Type B pancreatic cell (in vitro differentiated cells): Measurements from ENCODE around the gene WNT7B. TPM values are rescaled to one million over a fixed set of nuclear protein-coding genes. Genes with fewer than 3 reads are reported as not detected.

Experiments
- DNase-seq: peaks from one replicate; pipeline ENCODE4 v3.0.0; 2021; ENCODE audit warnings: mixed read lengths; ENCODE audit not compliant: unreplicated experiment; ENCODE audit errors: extremely low spot score
- H3K27ac Mint-ChIP-seq: 2 replicates; pipeline ENCODE4 v1.8.0; 2021; ENCODE audit warnings: mild to moderate bottlenecking, mixed read lengths
- H3K27me3 Mint-ChIP-seq: 2 replicates; pipeline ENCODE4 v1.8.0; 2021; ENCODE audit warnings: mixed read lengths
- H3K36me3 Mint-ChIP-seq: 2 replicates; pipeline ENCODE4 v1.8.0; 2021; ENCODE audit warnings: mixed read lengths
- H3K4me1 Mint-ChIP-seq: one replicate; pipeline ENCODE4 v1.8.0; 2021; ENCODE audit warnings: mixed read lengths; ENCODE audit not compliant: unreplicated experiment
- H3K4me3 Mint-ChIP-seq: 2 replicates; pipeline ENCODE4 v1.8.0; 2021; ENCODE audit warnings: mild to moderate bottlenecking, mixed read lengths
- H3K9me3 Mint-ChIP-seq: 2 replicates; pipeline ENCODE4 v1.8.0; 2021; ENCODE audit warnings: mixed read lengths
- CTCF ChIP-seq: fragments of 200-600 bp; sonication (generic); conservative IDR thresholded peaks from 2 replicates; pipeline ENCODE4 v1.5.0; 2021; ENCODE audit warnings: antibody characterized with exemption, mild to moderate bottlenecking
- total RNA-seq: library from RNA; stranded (reverse); gene quantifications from 2 replicates; pipeline ENCODE4 v1.2.1, GENCODE V29; 2021; ENCODE audit warnings: low replicate concordance

The WNT7B gene
- total RNA-seq, 1 donor from 2014 or later: 16.4 TPM

GRCh38 chr22:45889093-45889538 is 87.8 kb downstream of the WNT7B start:
- TF ChIP-seq CTCF: no peak
- Mint-ChIP-seq H3K27ac (no peak overlapping the region), H3K27me3 (no peaks in the 10 kb centered on the region), H3K36me3 (no peaks in the 10 kb centered on the region), H3K4me1 (peaks cover 6% of the 10 kb centered on the region), H3K9me3 (no peaks in the 10 kb centered on the region), H3K4me3 (no peak overlapping the region)
- DNase-seq: no peak

GRCh38 chr22:45888221-45889092 is 88.5 kb downstream of the WNT7B start:
- Mint-ChIP-seq H3K36me3 (no peaks in the 10 kb centered on the region), H3K27ac (peak overlapping the region; percentile 74), H3K27me3 (no peaks in the 10 kb centered on the region), H3K9me3 (no peaks in the 10 kb centered on the region), H3K4me1 (peaks cover 6% of the 10 kb centered on the region), H3K4me3 (no peak overlapping the region)
- no peak for TF ChIP-seq CTCF
- no peak for DNase-seq

GRCh38 chr22:45887202-45888131 is 89.5 kb downstream of the WNT7B start:
- no peaks in the 10 kb centered on the region for H3K9me3 Mint-ChIP-seq
- peaks cover 6% of the 10 kb centered on the region for H3K4me1 Mint-ChIP-seq
- H3K27ac Mint-ChIP-seq: no peak overlapping the region
- H3K4me3 Mint-ChIP-seq: no peak overlapping the region
- no peaks in the 10 kb centered on the region for H3K36me3 Mint-ChIP-seq
- H3K27me3 Mint-ChIP-seq: no peaks in the 10 kb centered on the region
- DNase-seq: no peak
- TF ChIP-seq CTCF: no peak

- no peaks in the 10 kb centered on the region for H3K27me3 Mint-ChIP-seq
- no peaks in the 10 kb centered on the region for H3K36me3 Mint-ChIP-seq
- H3K27ac Mint-ChIP-seq: no peak overlapping the region
- peaks cover 6% of the 10 kb centered on the region for H3K4me1 Mint-ChIP-seq
- no peaks in the 10 kb centered on the region for H3K9me3 Mint-ChIP-seq
- no peak for TF ChIP-seq CTCF
- peak overlapping the region; percentile 17 for H3K4me3 Mint-ChIP-seq
- DNase-seq: no peak
These were observed 90.4 kb downstream of the WNT7B start for GRCh38 chr22:45886540-45886939.

GRCh38 chr22:45885941-45886395 is 91.0 kb downstream of the WNT7B start:
- no peak for DNase-seq
- Mint-ChIP-seq H3K9me3 (no peaks in the 10 kb centered on the region), H3K27me3 (no peaks in the 10 kb centered on the region), H3K4me3 (no peak overlapping the region), H3K36me3 (no peaks in the 10 kb centered on the region), H3K4me1 (peaks cover 6% of the 10 kb centered on the region), H3K27ac (no peak overlapping the region)
- no peak for TF ChIP-seq CTCF
